GM18870 (cell line): Measurements from ENCODE around the gene DHCR24.

Experiments used
- ATAC-seq: cut with Tn5 transposase; IDR thresholded peaks from one replicate; pipeline ENCODE4 v1.9.1; 2021; ENCODE audit warnings: moderate library complexity; ENCODE audit not compliant: unreplicated experiment

Gene DHCR24

GRCh38 chr1:54819733-54820132 is 67.3 kb downstream of the DHCR24 start:
- no peak for ATAC-seq

- no peak for ATAC-seq
Observed at GRCh38 chr1:54819195-54819536, 67.8 kb downstream of the DHCR24 start.

- ATAC-seq: no peak
Observed at GRCh38 chr1:54818461-54819194, 68.4 kb downstream of the DHCR24 start.

DNA sequence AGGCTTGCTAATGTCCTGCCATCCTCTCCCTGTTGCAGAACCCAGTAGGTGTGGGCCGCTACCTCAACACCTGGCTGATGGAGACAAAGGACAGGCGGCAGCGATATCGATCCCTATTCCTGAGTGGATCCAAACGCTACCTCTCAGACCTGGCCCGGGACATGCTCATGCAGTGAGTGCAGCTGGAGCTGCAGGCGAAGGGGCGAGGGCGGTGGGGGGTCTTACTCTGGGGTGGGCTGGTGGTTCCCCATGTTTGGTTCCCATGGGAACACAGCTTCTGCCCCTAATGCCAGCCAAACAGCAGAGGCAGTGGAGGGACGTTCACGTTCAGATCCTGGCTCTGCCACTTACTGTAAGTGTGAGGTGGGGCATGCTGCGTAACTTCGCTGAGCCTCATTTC is 70.0 kb downstream of the DHCR24 start:
- ATAC-seq: no peak

DNA sequence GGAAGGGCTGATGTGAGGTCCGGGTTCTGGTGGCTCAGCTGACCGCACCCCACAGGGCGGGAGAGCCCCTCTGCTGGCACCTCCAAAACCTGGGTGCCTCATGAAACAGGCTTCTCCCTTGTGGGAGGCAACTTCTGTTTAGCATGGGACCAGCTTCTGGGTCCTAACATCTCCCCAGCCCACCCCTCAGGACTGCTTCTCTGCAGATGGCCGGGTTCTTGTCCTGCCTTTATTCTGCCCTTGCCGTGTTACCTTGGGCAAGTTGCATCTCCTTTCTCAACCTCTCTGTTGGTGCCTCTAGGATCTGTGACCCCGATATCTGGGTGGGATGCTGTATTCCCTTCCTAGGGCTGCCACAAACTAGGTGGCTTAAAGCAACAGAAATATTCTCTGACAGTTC is 70.9 kb downstream of the DHCR24 start:
- no peak for ATAC-seq

- ATAC-seq: no peak
Observed at GRCh38 chr1:54815086-54815876, 71.7 kb downstream of the DHCR24 start.

GRCh38 chr1:54814571-54814970 is 72.4 kb downstream of the DHCR24 start:
- no peak for ATAC-seq

- ATAC-seq: no peak
Observed at GRCh38 chr1:54814126-54814498, 72.9 kb downstream of the DHCR24 start.

- no peak for ATAC-seq
Observed at GRCh38 chr1:54813485-54814125, 73.4 kb downstream of the DHCR24 start.

- ATAC-seq: no peak
Observed at GRCh38 chr1:54812801-54813484, 74.1 kb downstream of the DHCR24 start.

- no peak for ATAC-seq
Observed at GRCh38 chr1:54811739-54812655, 75.0 kb downstream of the DHCR24 start.

- no peak for ATAC-seq
Observed at GRCh38 chr1:54811066-54811465, 75.9 kb downstream of the DHCR24 start.

GRCh38 chr1:54810153-54810942 is 76.6 kb downstream of the DHCR24 start:
- ATAC-seq: no peak

DNA sequence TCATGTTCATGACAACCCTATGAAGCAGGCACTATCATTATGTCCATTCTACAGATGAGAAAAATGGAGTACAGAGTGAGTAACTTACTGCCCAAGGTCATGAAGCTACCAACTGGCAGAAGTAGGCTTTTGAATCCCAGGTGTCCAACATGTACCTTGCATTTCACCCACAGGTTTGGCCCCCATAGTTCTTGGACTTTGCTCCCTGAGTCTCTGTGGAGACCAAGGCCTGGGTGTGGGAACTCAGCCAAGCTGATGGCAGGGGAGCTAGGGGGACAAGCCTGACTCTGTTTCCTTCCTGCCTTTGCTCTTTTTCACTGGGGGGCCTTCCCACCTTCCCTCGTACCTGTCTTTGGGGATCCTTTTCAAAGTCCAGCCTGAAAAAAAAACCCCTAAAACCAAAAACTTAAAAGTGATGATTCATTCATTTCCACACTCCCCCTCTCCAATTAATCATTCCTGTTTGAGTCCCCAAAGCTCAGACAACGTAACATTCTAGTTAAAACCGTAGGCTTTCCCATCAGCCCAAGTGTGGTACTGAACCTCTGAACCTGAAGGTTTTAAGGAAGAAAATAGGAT is 77.4 kb downstream of the DHCR24 start:
- no peak for ATAC-seq

GRCh38 chr1:54808443-54809207 is 78.4 kb downstream of the DHCR24 start:
- no peak for ATAC-seq

- no peak for ATAC-seq
Observed at GRCh38 chr1:54807756-54808155, 79.2 kb downstream of the DHCR24 start.

DNA sequence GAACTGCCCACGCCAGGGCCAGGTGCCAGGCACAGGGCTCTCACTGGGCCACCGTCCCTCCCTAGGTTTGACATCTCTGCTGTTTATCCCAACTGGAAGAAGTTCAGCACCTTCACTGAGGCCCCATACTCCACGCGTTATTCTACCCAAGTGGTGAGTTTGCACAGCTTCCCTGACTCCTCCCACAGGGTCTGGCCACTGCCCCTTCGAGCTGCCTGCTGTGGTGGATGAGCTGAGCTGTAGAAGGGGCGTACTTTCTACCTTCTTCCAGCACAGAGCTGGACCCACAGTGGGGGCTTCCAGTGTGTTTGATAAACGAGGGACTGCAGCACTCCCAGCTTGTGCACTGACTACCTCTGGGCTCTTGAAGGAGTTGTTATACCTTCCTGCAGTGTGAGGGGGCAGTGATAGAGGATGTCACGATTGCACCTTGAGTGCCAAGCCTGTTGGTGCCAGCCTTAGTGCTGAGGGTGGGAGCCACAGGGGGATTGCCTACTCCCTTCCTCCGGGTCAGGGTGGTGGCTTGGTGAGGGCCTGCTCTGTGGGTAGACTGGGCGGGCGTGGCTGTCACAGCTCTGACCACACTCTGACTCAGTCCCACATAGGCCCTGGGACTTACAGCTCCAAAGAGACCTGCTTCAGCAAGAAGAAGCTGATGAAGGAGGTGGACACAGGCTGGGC is 79.9 kb downstream of the DHCR24 start:
- no peak for ATAC-seq

DNA sequence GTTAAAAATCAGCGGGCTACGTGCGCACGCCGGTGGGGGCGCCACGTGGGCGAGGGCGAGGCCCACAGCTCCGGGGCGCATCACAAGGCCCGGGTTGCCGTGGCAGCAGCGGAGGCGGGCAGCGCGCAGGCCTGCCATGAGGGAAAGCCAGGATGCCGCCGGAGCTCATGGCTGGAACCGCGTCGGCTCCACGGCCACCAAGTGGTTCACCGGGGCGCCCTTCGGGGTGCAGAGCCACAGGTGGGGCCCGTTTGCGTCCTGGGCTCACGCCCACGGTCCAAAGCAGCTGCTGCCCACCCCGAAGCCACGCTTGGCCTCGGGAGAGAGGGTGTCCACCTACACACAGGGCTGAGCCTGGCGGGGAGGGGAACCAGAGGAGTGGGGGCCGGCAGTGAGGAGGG is 81.0 kb downstream of the DHCR24 start:
- ATAC-seq: no peak
